Vagina (tissue), 2 donors: Measurements from ENCODE around the gene PCSK9. TPM values are rescaled to one million over a fixed set of nuclear protein-coding genes. Genes with fewer than 3 reads are reported as not detected.

Source experiments
- DNase-seq, 2 donors: peaks; one replicate each; pipeline ENCODE4 v3.0.0-alpha.2; 2017; ENCODE audit errors: extremely low spot score in 2 of 2
- H3K27ac ChIP-seq: fragments of 200-600 bp; sonication (generic); one replicate; pipeline ENCODE4 v1.5.1; 2019
- H3K27me3 ChIP-seq: fragments of 200-600 bp; sonication (generic); one replicate; pipeline ENCODE4 v1.5.1; 2019
- H3K36me3 ChIP-seq, 2 donors: fragments of 200-600 bp; sonication (generic); one replicate each; pipeline ENCODE4 v1.5.1; 2017 to 2019
- H3K4me1 ChIP-seq: fragments of 200-600 bp; sonication (generic); one replicate; pipeline ENCODE4 v1.5.1; 2019
- H3K4me3 ChIP-seq, 2 donors: fragments of 200-600 bp; sonication (generic); 1 replicate in 1 of 2; 2 replicates in 1 of 2; pipeline ENCODE4 v1.5.1; 2016 to 2019
- H3K9me3 ChIP-seq: fragments of 200-600 bp; sonication (generic); one replicate; pipeline ENCODE4 v1.5.1; 2019
- POLR2A ChIP-seq, 2 donors: fragments of 450-650 bp; IDR thresholded peaks; one replicate each; pipeline ENCODE4 v1.6.1; 2017; ENCODE audit warnings: antibody characterized with exemption in 2 of 2, mild to moderate bottlenecking in 2 of 2, moderate library complexity in 2 of 2
- POLR2AphosphoS5 ChIP-seq, 2 donors: sonication (generic); formaldehyde crosslinking; IDR thresholded peaks; one replicate each; pipeline ENCODE4 v1.9.0; 2017; ENCODE audit warnings: antibody characterized with exemption in 2 of 2, mild to moderate bottlenecking in 2 of 2, low read depth in 1 of 2; ENCODE audit not compliant: insufficient read depth in 1 of 2
- intact Hi-C: fragments of 100-400 bp; cut with DNase I; formaldehyde crosslinking; loops from one replicate; pipeline ENCODE4 v1.15.1; 2023
- total RNA-seq: library from RNA; depleted of rRNA; stranded (reverse); fragments of >200 nt; gene quantifications from one replicate; pipeline ENCODE4 v1.2.3, GENCODE V29; 2016
- TF ChIP-seq, protein P1 (sequence below), 3 experiments: fragments of 450-650 bp in 2 of 3; fragments of 200-600 bp in 1 of 3; sonication (generic) in 1 of 3; IDR thresholded peaks; one replicate each; pipeline ENCODE4 v1.5.1; 2017 to 2019; ENCODE audit warnings: antibody characterized with exemption in 3 of 3, mild to moderate bottlenecking in 2 of 3, moderate library complexity in 2 of 3

The PCSK9 gene
- total RNA-seq, 1 donor from 2014 or later, result 0.25 TPM

DNA sequence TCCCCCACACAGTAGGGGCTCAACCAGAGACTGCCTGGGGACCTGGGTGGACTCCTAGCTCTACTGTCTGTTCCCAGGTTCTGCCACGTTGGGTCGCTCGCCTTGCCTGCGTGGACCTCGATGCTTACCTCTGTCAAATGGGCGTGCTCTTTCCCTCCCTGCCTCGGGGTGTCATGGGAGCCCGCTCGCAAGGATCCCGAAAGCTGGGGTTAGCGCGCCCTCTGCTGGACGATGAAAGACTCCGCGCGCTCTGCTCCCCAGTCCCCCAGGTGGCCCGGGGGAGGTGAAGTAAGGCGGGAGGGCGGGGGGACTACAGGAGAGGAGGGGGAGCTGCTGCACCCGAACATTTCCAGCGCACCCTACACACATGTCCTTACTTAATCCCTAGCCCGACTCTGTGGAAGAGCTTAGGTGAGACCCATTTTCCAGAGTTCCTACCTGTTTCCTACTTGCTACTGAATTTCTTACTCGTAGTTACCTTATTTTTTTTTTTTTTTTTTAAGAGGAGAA is 42.9 kb upstream of the PCSK9 start:
- no peak overlapping the region for H3K4me3 ChIP-seq
- H3K4me1 ChIP-seq, result peaks cover 8% of the 10 kb centered on the region
- no peaks in the 10 kb centered on the region for H3K9me3 ChIP-seq
- intact Hi-C loops, result loop anchor here (5.0 kb wide), 1 partner anchor 44 kb away; no protein-coding TSS in a partner anchor
- no peaks in the 10 kb centered on the region for H3K27me3 ChIP-seq
- no peak for DNase-seq
- TF ChIP-seq POLR2AphosphoS5 (IDR thresholded peaks at IDR 0.05; ENCODE audit: insufficient read depth in 1 of 2, low read depth in 1 of 2), result no peak
- TF ChIP-seq POLR2A (IDR thresholded peaks at IDR 0.05), result no peak
- TF ChIP-seq, protein P1, sequence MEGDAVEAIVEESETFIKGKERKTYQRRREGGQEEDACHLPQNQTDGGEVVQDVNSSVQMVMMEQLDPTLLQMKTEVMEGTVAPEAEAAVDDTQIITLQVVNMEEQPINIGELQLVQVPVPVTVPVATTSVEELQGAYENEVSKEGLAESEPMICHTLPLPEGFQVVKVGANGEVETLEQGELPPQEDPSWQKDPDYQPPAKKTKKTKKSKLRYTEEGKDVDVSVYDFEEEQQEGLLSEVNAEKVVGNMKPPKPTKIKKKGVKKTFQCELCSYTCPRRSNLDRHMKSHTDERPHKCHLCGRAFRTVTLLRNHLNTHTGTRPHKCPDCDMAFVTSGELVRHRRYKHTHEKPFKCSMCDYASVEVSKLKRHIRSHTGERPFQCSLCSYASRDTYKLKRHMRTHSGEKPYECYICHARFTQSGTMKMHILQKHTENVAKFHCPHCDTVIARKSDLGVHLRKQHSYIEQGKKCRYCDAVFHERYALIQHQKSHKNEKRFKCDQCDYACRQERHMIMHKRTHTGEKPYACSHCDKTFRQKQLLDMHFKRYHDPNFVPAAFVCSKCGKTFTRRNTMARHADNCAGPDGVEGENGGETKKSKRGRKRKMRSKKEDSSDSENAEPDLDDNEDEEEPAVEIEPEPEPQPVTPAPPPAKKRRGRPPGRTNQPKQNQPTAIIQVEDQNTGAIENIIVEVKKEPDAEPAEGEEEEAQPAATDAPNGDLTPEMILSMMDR (IDR thresholded peaks at IDR 0.05), result peak; percentile 36 to 80 (median 59)
- no peak overlapping the region for H3K27ac ChIP-seq
- H3K36me3 ChIP-seq, result no peaks in the 10 kb centered on the region

DNA sequence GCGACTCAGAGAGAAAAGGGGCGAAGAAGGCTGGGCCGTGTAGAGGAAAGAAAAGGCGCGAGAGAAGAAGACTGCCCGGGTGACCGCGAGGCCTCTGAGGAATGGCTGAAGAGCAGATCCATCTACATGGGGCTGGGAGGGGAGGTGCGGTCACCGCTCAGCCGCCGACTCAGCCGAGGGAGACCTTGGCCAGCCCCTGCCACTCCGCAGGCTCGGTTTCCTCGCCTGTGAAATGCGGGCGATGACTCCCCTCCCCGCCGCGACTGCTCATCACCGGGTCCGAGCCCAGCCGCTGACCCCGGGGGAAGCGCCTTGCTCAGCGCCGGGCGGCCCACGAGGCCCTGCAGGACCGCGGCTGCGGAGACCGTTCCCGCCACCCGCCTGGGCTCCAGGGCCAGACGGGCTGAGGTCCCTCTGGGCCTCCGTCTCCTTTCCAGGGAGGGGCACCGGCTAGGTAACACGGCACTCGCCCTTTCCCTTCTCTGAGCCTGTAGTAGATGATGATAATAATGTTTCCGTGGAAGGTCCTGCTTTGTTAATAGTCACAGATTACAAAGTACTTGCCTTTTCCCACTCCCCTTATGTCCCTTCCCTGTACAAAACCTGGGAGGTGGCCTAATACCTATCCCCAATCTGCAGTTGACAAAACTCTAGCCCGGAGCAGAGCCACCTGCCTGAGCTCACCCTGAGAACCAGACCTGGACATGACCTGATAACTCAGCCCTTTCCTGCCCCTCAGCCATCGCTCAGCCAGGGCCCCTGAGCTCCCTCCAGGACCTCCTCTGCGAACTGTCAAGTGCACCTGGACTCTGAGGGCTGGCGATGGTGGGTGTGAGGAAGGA is 42.3 kb upstream of the PCSK9 start:
- intact Hi-C loops, result loop anchor here (5.0 kb wide), 1 partner anchor 45 kb away; no protein-coding TSS in a partner anchor
- Histone ChIP-seq H3K4me3 (no peak overlapping the region), H3K9me3 (no peaks in the 10 kb centered on the region), H3K4me1 (peaks cover 8% of the 10 kb centered on the region), H3K36me3 (no peaks in the 10 kb centered on the region), H3K27ac (no peak overlapping the region), H3K27me3 (no peaks in the 10 kb centered on the region)
- DNase-seq, result no peak
- TF ChIP-seq POLR2A (IDR thresholded peaks at IDR 0.05) (no peak), POLR2AphosphoS5 (IDR thresholded peaks at IDR 0.05; ENCODE audit: insufficient read depth in 1 of 2, low read depth in 1 of 2) (no peak)
- TF ChIP-seq, protein P1 (IDR thresholded peaks at IDR 0.05), result no peak

DNA sequence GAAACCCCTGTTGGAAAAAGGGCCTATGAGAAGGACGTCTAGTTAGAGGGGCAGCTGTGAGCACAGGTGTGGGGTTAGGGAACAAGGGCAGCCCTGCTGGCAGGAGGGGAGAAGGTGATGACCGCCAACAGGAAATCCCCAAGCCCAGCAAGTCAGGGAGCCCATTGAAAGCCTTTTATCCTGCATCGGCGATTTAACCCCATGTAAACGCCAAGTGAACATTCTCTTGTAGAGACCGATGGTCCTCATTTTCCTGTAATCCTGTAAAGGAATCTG is 41.7 kb upstream of the PCSK9 start:
- no peaks in the 10 kb centered on the region for H3K27me3 ChIP-seq
- H3K27ac ChIP-seq, result no peak overlapping the region
- intact Hi-C loops, result loop anchor here (5.0 kb wide), 1 partner anchor 45 kb away; no protein-coding TSS in a partner anchor
- no peak overlapping the region for H3K4me3 ChIP-seq
- H3K36me3 ChIP-seq, result no peaks in the 10 kb centered on the region
- no peaks in the 10 kb centered on the region for H3K9me3 ChIP-seq
- no peak for DNase-seq
- TF ChIP-seq POLR2AphosphoS5 (IDR thresholded peaks at IDR 0.05; ENCODE audit: insufficient read depth in 1 of 2, low read depth in 1 of 2) (no peak), POLR2A (IDR thresholded peaks at IDR 0.05) (no peak)
- TF ChIP-seq, protein P1 (IDR thresholded peaks at IDR 0.05), result no peak
- peaks cover 8% of the 10 kb centered on the region for H3K4me1 ChIP-seq

DNA sequence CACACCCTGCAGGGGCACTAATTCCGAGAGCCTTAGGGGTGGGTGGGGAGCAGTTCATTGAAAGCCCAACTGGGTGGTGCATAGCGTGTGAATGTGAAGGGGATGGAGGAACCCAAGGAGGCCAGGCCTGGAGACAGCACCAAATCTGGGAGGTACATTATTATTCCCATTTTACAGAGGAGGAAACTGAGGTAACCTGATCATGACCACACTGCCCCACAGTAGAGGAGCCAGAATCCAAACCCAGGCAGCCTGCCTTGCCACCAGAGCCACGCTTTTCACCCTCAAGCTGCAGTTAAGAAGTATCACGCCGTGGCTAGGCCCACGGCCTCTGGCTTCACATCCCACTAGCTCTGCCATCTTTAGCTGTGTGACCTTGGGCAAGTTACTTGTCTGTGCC is 41.2 kb upstream of the PCSK9 start:
- DNase-seq, result no peak
- TF ChIP-seq POLR2A (IDR thresholded peaks at IDR 0.05) (no peak), POLR2AphosphoS5 (IDR thresholded peaks at IDR 0.05; ENCODE audit: insufficient read depth in 1 of 2, low read depth in 1 of 2) (no peak)
- TF ChIP-seq, protein P1 (IDR thresholded peaks at IDR 0.05), result no peak
- intact Hi-C loops, result loop anchor here (5.0 kb wide), 1 partner anchor 46 kb away; no protein-coding TSS in a partner anchor
- Histone ChIP-seq H3K27ac (no peak overlapping the region), H3K4me3 (no peak overlapping the region), H3K27me3 (no peaks in the 10 kb centered on the region), H3K36me3 (no peaks in the 10 kb centered on the region), H3K4me1 (peaks cover 8% of the 10 kb centered on the region), H3K9me3 (no peaks in the 10 kb centered on the region)

DNA sequence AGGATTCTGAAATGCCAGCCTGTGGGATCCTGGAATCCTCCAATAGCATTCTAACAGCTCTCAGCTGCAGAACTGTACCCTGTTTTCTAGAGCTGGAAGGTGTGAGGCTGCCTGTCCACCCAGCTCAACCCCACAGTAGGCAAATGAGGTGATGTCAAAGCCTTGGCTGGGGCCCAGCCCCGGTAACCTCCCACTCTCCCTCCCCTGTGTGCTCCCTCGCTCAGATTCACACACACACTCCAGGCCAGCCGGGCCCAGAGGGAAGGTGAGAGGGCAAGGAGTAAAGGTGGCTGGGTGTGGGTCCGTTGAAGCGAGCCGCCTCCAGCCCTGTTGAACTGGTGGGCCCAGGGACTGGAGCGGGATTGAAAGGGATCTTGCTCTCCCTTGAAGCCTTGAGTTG is 40.7 kb upstream of the PCSK9 start, which contains the start of gene BSND:
Gene BSND, plus strand, starts transcription at position 257 of the 400 bp plus-strand sequence. CDS start 254 bp downstream, outside the sequence.
- no peaks in the 10 kb centered on the region for H3K9me3 ChIP-seq
- no peak for DNase-seq
- H3K4me1 ChIP-seq, result peaks cover 8% of the 10 kb centered on the region
- H3K27me3 ChIP-seq, result no peaks in the 10 kb centered on the region
- intact Hi-C loops, result loop anchor here (5.0 kb wide), 1 partner anchor 46 kb away; no protein-coding TSS in a partner anchor
- no peaks in the 10 kb centered on the region for H3K36me3 ChIP-seq
- TF ChIP-seq POLR2A (IDR thresholded peaks at IDR 0.05) (no peak), POLR2AphosphoS5 (IDR thresholded peaks at IDR 0.05; ENCODE audit: insufficient read depth in 1 of 2, low read depth in 1 of 2) (no peak)
- TF ChIP-seq, protein P1 (IDR thresholded peaks at IDR 0.05), result no peak
- H3K4me3 ChIP-seq, result no peak within 1 kb of the TSS
- H3K27ac ChIP-seq, result no peak within 1 kb of the TSS
